GM12891 (cell line): ENCODE data around the gene ZBTB24.

Experiments used
- DNase-seq: peaks from one replicate; pipeline ENCODE4 v3.0.0; 2011; ENCODE audit warnings: low spot score; ENCODE audit not compliant: insufficient read length
- FAIRE-seq: peaks from 2 replicates; lab custom pipeline; 2011; peaks lifted over from hg19 to GRCh38; lab: Jason Lieb, UNC
- PAX5 ChIP-seq: IDR thresholded peaks from 2 replicates; pipeline ENCODE4 v1.6.1; 2011; ENCODE audit warnings: low read length, moderate library complexity, mild to moderate bottlenecking; ENCODE audit not compliant: insufficient read depth, severe bottlenecking
- POLR2A ChIP-seq: IDR thresholded peaks from 2 replicates; pipeline ENCODE4 v1.6.1; 2011; ENCODE audit warnings: low read depth, low read length, control low read depth
- POLR2AphosphoS5 ChIP-seq: IDR thresholded peaks from 2 replicates; pipeline ENCODE4 v1.6.1; 2011; ENCODE audit warnings: low read depth, low read length, control low read depth
- POU2F2 ChIP-seq: IDR thresholded peaks from 2 replicates; pipeline ENCODE4 v1.6.1; 2011; ENCODE audit warnings: low read depth, mild to moderate bottlenecking, control low read depth, low read length, moderate library complexity
- SPI1 ChIP-seq: IDR thresholded peaks from 2 replicates; pipeline ENCODE4 v1.6.1; 2011; ENCODE audit warnings: low read depth, low read length, control low read depth
- TAF1 ChIP-seq: IDR thresholded peaks from 2 replicates; pipeline ENCODE4 v1.6.1; 2011; ENCODE audit warnings: low read depth, low read length, control low read depth

ZBTB24 gene

GRCh38 chr6:109428889-109429477 lies 54.0 kb downstream of the ZBTB24 start:
- DNase-seq (no peak), FAIRE-seq (no peak)
- no peak for TF ChIP-seq SPI1

- FAIRE-seq, result no peak
- TF ChIP-seq TAF1, result no peak
- no peak for TF ChIP-seq SPI1
- TF ChIP-seq PAX5, result no peak
- TF ChIP-seq POLR2AphosphoS5, result no peak
- TF ChIP-seq POU2F2, result no peak
- no peak for TF ChIP-seq POLR2A
- DNase-seq, result no peak
Observed at GRCh38 chr6:109424946-109425345, 58.1 kb downstream of the ZBTB24 start.

- TF ChIP-seq POLR2AphosphoS5 (no peak), SPI1 (no peak), POU2F2 (no peak), POLR2A (no peak), TAF1 (no peak), PAX5 (no peak)
- DNase-seq (no peak), FAIRE-seq (no peak)
Observed at GRCh38 chr6:109421184-109421583, 61.8 kb downstream of the ZBTB24 start.

- TF ChIP-seq POLR2A, result no peak
- no peak for TF ChIP-seq SPI1
- no peak for TF ChIP-seq TAF1
- TF ChIP-seq POU2F2, result no peak
- no peak for TF ChIP-seq POLR2AphosphoS5
- no peak for TF ChIP-seq PAX5
- DNase-seq (no peak), FAIRE-seq (no peak)
Observed at GRCh38 chr6:109420751-109421150, 62.3 kb downstream of the ZBTB24 start.

GRCh38 chr6:109417646-109418045 lies 65.4 kb downstream of the ZBTB24 start:
- FAIRE-seq (no peak), DNase-seq (no peak)
- TF ChIP-seq POLR2AphosphoS5 (no peak), TAF1 (no peak), SPI1 (no peak), POLR2A (no peak), PAX5 (no peak), POU2F2 (no peak)
